Adrenal gland (tissue), 5 donors: Measurements from ENCODE around the gene SIX3.

Experiments used
- POLR2A ChIP-seq, 2 donors: fragments of 450-650 bp; IDR thresholded peaks; one replicate each; pipeline ENCODE4 v1.6.1; 2017; ENCODE audit warnings: antibody characterized with exemption in 2 of 2, mild to moderate bottlenecking in 2 of 2, moderate library complexity in 1 of 2
- TF ChIP-seq, protein P1 (sequence below), 6 experiments: fragments of 450-650 bp in 4 of 6; fragments of 200-600 bp in 2 of 6; sonication (generic) in 1 of 6; IDR thresholded peaks; 1 replicate in 5 of 6; 2 replicates in 1 of 6; pipeline versions ENCODE4 v1.5.1 to v1.8.0; 2016 to 2021; ENCODE audit warnings: antibody characterized with exemption in 6 of 6, mild to moderate bottlenecking in 2 of 6, moderate library complexity in 1 of 6
- donor health status: DM: no; HTN: no; CAD: no.

DNA sequence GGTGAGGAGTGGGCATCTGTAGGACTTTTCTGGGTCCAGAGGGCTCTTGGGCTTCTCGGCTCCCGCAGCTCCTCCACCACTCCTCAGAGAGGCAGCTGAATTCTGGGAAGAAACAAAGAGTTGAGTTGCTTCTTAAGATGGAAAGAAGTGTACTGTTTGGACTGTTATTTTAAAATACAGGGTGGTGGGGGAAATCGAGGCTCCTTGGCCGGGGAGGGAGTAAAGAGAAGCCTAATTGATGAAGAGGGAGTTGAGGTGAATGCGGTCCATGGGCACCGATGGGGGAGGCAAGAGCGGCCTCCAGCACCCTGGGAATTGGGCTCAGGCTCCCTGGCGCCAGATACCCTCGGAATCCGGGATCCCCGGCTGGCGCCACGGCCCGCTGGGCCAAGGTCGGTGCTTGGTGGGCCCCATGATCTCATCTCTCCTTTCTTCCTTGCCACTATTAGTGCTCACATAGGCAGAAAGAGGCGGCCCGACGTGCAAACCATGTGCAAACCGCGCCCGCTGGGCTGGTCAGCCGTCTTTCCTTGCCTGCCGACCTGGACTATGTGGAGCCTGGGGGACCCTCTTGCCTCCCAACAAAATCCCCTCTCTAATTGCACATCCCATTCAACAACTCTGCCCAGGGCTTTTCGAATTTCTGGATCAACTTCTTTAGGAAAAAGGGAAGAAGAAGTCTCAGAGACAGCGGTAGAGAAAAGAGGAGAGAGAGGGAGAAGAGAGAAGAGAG, 604 bp upstream of the SIX3 start:
- no peak for TF ChIP-seq POLR2A (IDR thresholded peaks at IDR 0.05)
- TF ChIP-seq, protein P1, sequence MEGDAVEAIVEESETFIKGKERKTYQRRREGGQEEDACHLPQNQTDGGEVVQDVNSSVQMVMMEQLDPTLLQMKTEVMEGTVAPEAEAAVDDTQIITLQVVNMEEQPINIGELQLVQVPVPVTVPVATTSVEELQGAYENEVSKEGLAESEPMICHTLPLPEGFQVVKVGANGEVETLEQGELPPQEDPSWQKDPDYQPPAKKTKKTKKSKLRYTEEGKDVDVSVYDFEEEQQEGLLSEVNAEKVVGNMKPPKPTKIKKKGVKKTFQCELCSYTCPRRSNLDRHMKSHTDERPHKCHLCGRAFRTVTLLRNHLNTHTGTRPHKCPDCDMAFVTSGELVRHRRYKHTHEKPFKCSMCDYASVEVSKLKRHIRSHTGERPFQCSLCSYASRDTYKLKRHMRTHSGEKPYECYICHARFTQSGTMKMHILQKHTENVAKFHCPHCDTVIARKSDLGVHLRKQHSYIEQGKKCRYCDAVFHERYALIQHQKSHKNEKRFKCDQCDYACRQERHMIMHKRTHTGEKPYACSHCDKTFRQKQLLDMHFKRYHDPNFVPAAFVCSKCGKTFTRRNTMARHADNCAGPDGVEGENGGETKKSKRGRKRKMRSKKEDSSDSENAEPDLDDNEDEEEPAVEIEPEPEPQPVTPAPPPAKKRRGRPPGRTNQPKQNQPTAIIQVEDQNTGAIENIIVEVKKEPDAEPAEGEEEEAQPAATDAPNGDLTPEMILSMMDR (IDR thresholded peaks at IDR 0.05) = no peak
